ENCODE measurements around the gene WWOX.

WWOX gene

DNA sequence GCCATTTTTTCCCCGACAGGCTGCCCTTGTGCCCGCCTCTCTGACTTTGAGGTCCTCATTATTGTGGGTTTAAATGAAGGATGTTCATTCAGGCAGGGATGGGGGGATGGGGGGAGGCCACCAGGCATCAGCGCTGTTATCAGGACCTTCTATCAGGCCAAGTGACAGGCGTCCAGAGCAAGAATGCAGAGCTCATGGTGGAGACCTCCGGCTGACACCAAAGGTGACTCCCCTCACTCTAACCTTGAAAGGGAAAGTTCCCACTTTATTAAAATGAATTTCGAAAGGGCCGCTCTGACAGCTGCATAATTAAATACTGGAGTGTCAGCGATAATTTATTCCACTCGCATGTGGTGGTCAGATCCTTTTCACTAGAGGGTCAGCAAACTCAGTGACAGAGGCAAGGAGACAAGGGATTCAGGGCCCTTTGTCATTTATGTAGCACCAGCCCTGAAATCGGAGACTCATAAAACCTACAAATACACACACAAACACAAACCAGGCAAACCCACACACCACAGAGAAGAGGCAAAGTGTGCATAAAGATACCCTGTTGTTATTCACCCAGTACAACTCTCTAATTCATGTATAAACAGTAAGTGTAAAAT lies 1065.0 kb downstream of the WWOX start:
- DNase-seq (ENCODE audit: extremely low read depth, low read depth): no peak
- TF ChIP-seq, protein P1, sequence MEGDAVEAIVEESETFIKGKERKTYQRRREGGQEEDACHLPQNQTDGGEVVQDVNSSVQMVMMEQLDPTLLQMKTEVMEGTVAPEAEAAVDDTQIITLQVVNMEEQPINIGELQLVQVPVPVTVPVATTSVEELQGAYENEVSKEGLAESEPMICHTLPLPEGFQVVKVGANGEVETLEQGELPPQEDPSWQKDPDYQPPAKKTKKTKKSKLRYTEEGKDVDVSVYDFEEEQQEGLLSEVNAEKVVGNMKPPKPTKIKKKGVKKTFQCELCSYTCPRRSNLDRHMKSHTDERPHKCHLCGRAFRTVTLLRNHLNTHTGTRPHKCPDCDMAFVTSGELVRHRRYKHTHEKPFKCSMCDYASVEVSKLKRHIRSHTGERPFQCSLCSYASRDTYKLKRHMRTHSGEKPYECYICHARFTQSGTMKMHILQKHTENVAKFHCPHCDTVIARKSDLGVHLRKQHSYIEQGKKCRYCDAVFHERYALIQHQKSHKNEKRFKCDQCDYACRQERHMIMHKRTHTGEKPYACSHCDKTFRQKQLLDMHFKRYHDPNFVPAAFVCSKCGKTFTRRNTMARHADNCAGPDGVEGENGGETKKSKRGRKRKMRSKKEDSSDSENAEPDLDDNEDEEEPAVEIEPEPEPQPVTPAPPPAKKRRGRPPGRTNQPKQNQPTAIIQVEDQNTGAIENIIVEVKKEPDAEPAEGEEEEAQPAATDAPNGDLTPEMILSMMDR (IDR thresholded peaks at IDR 0.05; ENCODE audit: low read depth, low read length): no peak

DNA sequence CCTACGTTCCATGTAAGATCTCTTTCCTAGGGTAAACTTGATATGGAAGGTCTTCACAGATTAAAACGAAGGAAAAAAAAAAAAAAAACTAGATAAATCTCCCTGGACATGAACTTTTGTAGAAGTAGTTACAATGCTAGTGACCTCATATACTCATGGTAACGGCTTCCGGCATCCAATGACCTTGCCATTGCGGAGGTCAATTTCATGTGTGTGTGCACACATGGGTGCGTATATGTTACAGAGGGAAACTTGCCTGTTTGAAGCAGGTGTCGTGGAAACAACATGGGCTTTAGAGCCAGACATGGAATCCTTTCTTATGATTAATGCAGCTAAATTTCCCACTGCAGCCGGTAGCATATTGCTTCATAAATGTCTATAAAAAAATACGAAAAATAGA lies 1065.6 kb downstream of the WWOX start:
- TF ChIP-seq, protein P1 (IDR thresholded peaks at IDR 0.05; ENCODE audit: low read depth, low read length): no peak
- DNase-seq (ENCODE audit: extremely low read depth, low read depth): no peak

- no peak for DNase-seq (ENCODE audit: extremely low read depth, low read depth)
- TF ChIP-seq, protein P1 (IDR thresholded peaks at IDR 0.05; ENCODE audit: low read depth, low read length): no peak
Observed at GRCh38 chr16:79165506-79165905, 1066.1 kb downstream of the WWOX start.

DNA sequence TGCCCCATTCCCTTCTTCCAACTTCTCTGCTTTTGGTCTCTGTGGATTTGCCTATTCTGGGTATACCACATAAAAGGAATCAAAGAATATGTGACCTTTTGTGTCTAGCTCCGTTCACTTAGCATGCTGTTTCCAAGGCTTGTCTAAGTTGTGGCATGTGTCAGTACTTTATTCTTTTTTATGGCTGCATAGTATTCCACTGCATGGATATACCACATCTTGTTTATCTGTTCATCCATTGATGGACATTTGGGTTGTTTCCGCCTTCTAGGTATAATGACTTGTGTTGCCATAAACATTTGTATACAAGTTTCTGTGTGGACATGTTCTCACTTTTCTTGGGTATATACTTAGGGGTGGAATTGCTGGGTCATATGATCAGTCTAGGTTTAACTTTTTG lies 1068.4 kb downstream of the WWOX start:
- DNase-seq (ENCODE audit: extremely low read depth, low read depth): no peak
- TF ChIP-seq, protein P1 (IDR thresholded peaks at IDR 0.05; ENCODE audit: low read depth, low read length): no peak

- no peak for DNase-seq (ENCODE audit: extremely low read depth, low read depth)
- TF ChIP-seq, protein P1 (IDR thresholded peaks at IDR 0.05; ENCODE audit: low read depth, low read length): no peak
Observed at GRCh38 chr16:79168321-79168720, 1068.9 kb downstream of the WWOX start.

GRCh38 chr16:79169239-79169638 lies 1069.8 kb downstream of the WWOX start:
- no peak for DNase-seq (ENCODE audit: extremely low read depth, low read depth)
- TF ChIP-seq, protein P1 (IDR thresholded peaks at IDR 0.05; ENCODE audit: low read depth, low read length): no peak

- TF ChIP-seq, protein P1 (IDR thresholded peaks at IDR 0.05; ENCODE audit: low read depth, low read length): no peak
- no peak for DNase-seq (ENCODE audit: extremely low read depth, low read depth)
Observed at GRCh38 chr16:79170555-79171246, 1071.2 kb downstream of the WWOX start.
